NCI-H526 treated with DMSO at 0.1 percent for 48 hours (cell line): ENCODE results near the gene CRKL.

Experiments used
- DNase-seq: peaks from one replicate; lab custom pipeline; 2025; lab: John Stamatoyannopoulos, UW

The CRKL gene

GRCh38 chr22:20981787-20982562, 64.8 kb downstream of the CRKL start, which contains the start of gene LZTR1:
Gene LZTR1, plus strand, starts transcription at chr22:20982297. Its CDS starts 75 bp downstream, at chr22:20982372.
- DNase-seq, result peak; percentile 56

- no peak for DNase-seq
Measured at GRCh38 chr22:20982563-20982882, 65.3 kb downstream of the CRKL start.

GRCh38 chr22:20983081-20983771, 66.0 kb downstream of the CRKL start:
- DNase-seq, result no peak

- DNase-seq, result no peak
Measured at GRCh38 chr22:20985720-20986119, 68.5 kb downstream of the CRKL start.

GRCh38 chr22:20986365-20986764, 69.2 kb downstream of the CRKL start:
- DNase-seq, result no peak

- no peak for DNase-seq
Measured at GRCh38 chr22:20987375-20987774, 70.2 kb downstream of the CRKL start.

GRCh38 chr22:20988573-20989322, 71.5 kb downstream of the CRKL start:
- DNase-seq, result no peak

GRCh38 chr22:20989323-20990138, 72.3 kb downstream of the CRKL start:
- DNase-seq, result no peak

GRCh38 chr22:20990184-20991180, 73.3 kb downstream of the CRKL start:
- DNase-seq, result no peak

- DNase-seq, result no peak
Measured at GRCh38 chr22:20991252-20992055, 74.2 kb downstream of the CRKL start.

GRCh38 chr22:20992056-20992442, 74.8 kb downstream of the CRKL start:
- no peak for DNase-seq

- DNase-seq, result no peak
Measured at GRCh38 chr22:20992456-20993303, 75.5 kb downstream of the CRKL start.

- DNase-seq, result no peak
Measured at GRCh38 chr22:20993304-20994127, 76.3 kb downstream of the CRKL start.

GRCh38 chr22:20994128-20994901, 77.1 kb downstream of the CRKL start:
- DNase-seq, result no peak

GRCh38 chr22:20994902-20995241, 77.7 kb downstream of the CRKL start:
- DNase-seq, result no peak

- no peak for DNase-seq
Measured at GRCh38 chr22:20995329-20996030, 78.3 kb downstream of the CRKL start.

- no peak for DNase-seq
Measured at GRCh38 chr22:20996031-20996410, 78.8 kb downstream of the CRKL start.
